Measurements from ENCODE around the gene ZFHX3.
"Not testable (repeated sequence)": the region's sequence is repeated elsewhere in the genome, so short reads cannot be mapped to it uniquely, and the experiment has no call there.

The ZFHX3 gene

DNA sequence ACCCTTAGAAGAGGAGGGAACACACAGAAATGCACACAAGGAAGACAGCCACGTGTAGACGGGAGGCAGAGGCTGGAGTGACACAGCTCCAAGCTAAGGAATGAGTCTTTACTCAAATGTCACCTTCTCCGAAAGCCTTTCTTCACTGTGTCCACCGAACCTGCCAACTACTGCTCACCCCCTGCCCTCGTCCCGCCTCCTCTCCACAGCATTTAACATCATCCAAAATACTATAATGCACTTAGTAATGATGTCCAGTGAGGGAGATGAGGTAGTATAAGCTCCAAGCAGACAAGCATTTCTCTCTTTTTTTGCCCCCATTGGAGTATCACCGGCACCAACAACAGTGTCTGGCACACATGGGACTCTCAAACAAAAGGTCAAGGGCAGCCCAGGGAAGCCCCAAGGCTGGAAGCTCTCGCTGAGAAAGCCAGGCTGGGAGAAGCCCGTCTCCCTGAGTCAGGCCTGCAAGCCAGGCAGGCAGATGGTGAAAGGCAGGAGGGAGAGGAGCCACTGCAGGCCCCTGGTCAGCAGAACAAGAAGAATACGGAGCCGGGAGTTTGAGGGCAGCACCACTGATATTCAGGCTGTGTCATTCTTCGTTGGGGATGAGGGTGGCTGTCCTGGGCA is 25.9 kb downstream of the ZFHX3 start:
- no peak for DNase-seq

- DNase-seq = no peak
Observed at GRCh38 chr16:73020409-73020884, 27.5 kb downstream of the ZFHX3 start.

GRCh38 chr16:73019457-73020362 is 28.2 kb downstream of the ZFHX3 start:
- no peak for DNase-seq

DNA sequence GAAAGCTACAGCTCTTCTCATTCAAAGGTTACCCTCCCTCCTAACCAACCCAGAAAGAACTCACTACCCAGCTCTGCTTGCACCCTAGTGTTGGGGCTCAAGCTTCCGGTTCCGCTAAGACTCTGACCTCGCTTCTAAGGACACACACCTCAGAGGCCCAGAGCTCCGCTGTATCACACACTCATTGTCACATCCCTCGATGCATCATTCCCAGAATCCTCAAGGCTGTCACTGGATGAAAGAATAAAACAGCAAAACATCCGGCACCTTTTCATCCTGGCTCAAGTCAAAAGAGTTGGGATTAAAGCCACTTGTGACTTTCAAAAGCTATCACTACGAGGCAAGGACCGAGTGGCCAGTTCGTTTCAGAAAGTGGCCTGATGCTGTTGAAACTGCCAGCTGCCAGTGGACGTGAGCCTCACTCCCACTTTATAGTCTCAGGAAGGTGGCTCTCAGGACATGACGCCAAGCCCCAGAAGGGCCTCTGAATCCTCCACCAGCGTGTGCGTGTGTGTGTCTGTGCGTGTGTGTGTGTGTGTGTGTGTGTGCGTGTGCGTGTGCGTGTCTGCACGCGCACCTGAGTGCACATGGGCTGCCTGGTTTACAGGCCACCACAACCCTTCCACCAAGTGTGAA is 29.0 kb downstream of the ZFHX3 start:
- DNase-seq = no peak

- DNase-seq = no peak
Observed at GRCh38 chr16:73017321-73017720, 30.6 kb downstream of the ZFHX3 start.

DNA sequence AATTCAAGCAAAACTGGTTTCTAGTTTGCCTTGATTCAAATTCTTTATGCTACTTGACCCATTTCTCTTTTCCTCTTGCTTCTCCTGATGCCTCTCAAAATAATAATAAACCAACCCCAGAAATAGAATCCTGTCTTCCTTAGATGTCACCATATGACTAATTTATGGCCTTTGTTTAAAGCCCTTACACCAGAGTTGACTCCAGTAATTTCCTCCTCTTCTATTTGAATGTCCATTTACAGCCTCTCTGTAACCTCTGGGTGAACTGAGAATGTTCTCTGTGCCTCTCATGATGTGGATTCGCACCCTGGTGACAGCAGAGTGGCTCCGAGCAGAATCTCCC is 31.5 kb downstream of the ZFHX3 start:
- DNase-seq = no peak

GRCh38 chr16:73015612-73016487 is 32.1 kb downstream of the ZFHX3 start:
- DNase-seq = no peak

DNA sequence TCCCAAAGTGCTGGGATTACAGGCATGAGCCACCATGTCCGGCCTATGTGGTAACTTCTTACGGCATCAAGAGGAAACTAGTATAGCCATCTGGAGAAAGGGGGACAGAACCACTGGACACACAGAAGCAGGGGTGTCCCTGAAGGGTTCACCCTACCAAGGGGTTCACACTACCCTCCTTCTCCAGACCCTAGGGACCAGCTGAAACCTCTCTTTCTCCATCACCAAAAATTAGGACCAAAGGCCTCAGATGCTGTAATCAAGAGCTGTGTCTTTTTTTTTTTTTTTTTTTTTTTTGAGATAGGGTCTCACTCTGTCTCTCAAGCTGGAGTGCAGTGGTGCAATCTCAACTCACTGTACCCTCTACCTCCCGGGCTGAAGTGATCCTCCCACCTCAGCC is 33.2 kb downstream of the ZFHX3 start:
- DNase-seq = no peak

DNA sequence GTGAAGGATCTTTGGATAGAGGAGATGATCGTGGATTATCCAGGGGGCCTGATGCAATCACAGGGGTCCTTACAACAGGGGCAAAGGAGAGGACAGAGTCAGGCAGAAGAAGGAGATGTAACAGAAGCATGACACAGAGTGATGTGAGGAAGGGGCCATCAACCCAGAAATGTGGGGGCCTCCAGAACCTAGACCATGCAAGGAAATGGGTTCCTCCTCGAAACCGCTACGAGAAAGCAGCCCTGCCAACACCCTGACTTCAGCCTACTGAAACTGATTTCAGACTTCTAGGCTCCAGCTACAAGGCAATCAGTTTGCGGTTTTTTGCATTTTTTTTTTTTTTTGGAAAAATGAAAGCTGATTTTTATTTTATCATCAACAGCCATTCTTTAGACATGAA is 34.0 kb downstream of the ZFHX3 start:
- no peak for DNase-seq

GRCh38 chr16:73012341-73012740 is 35.6 kb downstream of the ZFHX3 start:
- no peak for DNase-seq

GRCh38 chr16:73011926-73012325 is 36.0 kb downstream of the ZFHX3 start:
- DNase-seq = no peak

DNA sequence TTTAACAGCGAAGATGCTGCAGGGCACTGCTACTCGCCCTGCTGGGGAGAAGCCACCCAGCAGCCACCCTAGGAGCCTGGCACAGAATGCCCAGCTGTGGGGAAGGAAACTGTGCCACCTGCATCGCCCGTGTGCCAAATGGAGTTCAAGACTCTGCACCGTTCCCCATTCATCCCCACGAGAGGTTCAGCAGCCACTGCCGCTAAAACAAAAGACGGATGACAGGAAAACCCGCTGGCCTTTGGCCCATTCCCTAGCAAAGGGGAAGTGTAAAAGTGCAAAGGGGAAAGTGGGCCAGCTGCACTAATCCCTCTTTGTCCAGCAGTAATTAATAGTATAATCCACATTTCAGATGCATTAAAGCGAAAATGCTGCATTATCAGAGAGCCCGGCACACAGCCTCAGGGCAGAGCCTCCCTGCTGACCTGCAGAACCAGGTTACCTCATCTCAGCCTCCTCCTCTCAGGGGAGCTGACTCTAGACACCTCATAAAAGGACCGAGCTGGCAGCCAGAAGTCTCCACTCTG is 37.7 kb downstream of the ZFHX3 start:
- no peak for DNase-seq

DNA sequence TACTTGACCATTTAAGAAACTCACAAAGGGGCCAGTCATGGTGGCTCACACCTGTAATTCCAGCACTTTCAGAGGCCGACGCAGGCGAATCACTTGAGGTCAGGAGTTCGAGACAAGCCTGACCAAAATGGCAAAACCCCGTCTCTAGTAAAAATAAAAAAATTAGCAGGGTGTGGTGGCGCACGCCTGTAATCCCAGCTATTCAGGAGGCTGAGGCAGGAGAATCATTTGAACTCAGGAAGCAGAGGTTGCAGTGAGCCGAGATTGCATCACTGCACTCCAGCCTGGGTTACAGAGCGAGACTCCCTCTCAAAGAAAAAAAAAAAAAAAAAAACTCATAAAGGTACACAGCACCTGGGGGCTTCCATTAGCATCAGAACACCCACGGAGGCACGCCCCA is 38.2 kb downstream of the ZFHX3 start:
- not testable (repeated sequence) for DNase-seq

GRCh38 chr16:73006026-73006425 is 41.9 kb downstream of the ZFHX3 start:
- DNase-seq = no peak

GRCh38 chr16:73002866-73003265 is 45.1 kb downstream of the ZFHX3 start:
- no peak for DNase-seq

GRCh38 chr16:73000907-73001521 is 46.9 kb downstream of the ZFHX3 start:
- no peak for DNase-seq

- DNase-seq = no peak
Observed at GRCh38 chr16:73000020-73000906, 47.7 kb downstream of the ZFHX3 start.

DNA sequence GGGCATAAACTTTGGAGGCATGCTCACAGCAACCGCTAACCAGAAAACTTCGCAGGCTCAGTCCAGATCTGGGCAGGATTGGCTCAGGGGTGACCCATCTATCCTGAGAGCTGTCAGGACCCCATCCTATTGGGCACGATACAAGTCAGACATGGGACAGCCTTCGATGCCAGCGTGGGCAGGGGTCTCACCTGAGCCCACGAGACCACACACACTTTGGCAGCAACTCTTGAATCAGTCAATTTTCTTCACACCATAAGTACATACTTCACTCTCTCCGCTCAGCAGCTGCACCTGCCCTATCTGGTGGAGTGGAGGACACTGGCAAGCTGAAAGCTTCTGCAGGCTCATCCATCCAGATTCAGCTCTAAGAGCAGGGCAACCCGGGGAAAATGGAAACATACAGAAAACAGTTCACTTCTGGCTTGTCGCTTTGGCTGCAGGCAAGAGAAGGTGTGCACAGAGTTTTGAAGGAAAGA is 48.3 kb downstream of the ZFHX3 start:
- no peak for DNase-seq

DNA sequence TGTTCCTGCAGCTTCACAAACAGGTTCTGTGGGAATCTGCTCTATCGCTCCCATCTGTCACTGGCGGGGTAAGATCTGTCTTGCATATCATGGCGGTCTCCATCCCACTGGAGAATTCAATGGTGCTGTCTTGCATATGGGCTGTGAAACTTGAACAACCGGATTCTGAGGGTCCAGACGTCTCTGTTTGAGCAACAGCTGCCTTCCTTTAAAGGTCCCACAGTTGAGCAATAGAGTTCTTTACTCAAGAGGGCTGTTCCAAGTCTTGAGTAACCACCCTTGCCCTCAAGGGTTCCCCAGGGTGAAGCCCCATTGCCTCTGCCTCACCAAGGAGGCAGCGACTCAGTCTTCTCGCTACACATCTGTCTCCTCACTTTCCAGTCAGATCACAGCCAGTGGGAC is 50.8 kb downstream of the ZFHX3 start:
- no peak for DNase-seq

- DNase-seq = no peak
Observed at GRCh38 chr16:72996291-72997062, 51.5 kb downstream of the ZFHX3 start.

Measured in activated CD4-positive, alpha-beta T cell treated with anti-CD3 and anti-CD28 coated beads, Interleukin-2, amount 50 U/mL, for 1 hour (primary cell).